ENCODE results near the gene CCIN. TPM values are rescaled to one million over a fixed set of nuclear protein-coding genes. Genes with fewer than 3 reads are reported as not detected.
"Not testable (repeated sequence)": the region's sequence is repeated elsewhere in the genome, so short reads cannot be mapped to it uniquely, and the experiment has no call there.

Gene CCIN
- total RNA-seq, 1 donor from 2014 or later: not detected

DNA sequence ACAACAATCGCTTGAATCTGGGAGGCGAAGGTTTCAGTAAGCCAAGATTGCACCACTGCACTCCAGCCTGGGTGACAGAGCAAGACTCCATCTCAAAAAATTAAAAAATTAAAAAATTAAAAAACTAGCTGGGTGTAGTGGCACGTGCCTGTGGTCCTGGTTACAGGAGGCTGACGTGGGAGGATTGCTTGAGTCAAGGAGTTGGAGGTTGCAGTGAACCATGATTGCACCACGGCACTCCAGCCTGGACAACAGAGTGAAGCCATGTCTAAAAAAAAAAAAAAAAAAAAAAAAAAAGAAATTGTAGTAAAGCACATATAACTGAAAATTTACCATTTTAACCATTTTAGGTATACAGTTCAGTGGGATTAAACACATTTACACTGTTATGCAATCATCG lies 13.1 kb upstream of the CCIN start:
- FAIRE-seq: no peak

DNA sequence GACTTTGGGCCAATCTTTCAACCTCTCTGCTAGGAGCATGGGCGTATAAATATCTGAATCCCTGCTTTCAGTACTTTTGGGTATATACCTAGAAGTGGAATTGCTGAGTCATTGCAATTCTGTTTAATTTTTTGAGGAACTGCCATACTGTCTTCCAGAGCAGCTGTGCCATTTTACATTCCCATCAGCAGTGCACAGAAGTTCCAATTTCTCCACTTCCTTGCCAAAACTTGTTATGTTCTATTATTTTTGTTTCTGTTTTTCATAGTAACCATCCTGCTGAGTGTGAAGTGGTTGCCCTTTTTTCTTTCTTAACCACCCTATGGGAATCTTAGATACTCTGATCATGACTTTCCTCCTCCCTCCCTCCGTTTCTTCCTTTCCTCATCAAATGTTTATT lies 11.1 kb upstream of the CCIN start:
- FAIRE-seq (no peak), DNase-seq (ENCODE audit: low spot score in 2 of 2) (no peak)

More for the DNA sequence above, 13.1 kb upstream of the CCIN start:
- no peak for DNase-seq (ENCODE audit: low spot score in 2 of 2)

DNA sequence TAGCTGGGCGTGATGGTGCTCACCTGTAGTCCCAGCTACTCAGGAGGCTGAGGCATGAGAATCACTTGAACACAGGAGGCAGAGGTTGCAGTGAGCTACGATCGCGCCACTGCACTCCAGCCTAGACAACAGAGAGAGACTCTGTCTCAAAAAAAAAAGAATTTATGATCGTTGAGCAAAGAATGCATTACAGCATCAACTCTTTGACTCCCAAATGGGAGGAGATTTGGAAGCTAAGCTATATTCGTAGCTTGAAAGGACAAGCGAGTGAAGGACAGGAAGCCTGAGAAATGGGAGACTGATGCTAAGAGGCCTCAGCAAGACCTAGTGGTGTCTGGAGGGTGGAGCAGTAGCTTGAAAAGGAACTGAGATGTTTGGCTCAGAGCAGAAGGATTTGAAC lies 10.3 kb upstream of the CCIN start:
- DNase-seq (ENCODE audit: low spot score in 2 of 2): no peak
- no peak for FAIRE-seq

DNA sequence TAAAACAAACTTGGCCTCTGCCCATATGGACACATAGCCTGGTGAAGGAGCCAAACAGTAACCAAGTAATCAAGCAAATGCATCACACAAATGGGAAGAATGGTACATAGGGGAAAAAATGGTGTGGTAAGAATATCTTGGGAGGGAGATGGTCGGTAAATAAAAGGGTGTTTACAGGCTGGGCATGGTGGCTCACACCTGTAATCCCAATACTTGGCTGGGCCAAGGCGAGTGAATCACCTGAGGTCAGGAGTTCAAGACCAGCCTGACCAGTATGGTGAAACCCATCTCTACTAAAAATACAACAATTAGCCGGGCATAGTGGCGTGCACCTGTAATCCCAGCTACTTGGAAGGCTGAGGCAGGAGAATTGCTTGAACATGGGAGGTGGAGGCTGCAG lies 9.7 kb upstream of the CCIN start:
- not testable (repeated sequence) for DNase-seq (ENCODE audit: low spot score in 2 of 2); FAIRE-seq

DNA sequence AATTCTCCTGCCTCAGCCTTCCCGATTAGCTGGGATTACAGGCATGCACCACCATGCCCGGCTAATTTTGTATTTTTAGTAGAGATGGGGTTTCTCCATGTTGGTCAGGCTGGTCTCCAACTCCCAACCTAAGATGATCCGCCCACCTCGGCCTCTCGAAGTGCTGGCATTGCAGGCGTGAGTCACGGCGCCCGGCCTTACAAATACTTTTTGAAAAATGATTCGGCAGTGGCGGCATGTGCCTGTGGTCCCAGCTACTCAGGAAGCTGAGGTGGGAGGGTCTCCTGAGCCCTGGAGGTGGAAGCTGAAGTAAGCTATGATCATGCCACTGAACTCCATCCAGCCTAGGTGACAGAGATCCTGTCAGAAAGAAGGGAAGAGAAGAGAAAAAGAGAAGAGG lies 9.1 kb upstream of the CCIN start:
- not testable (repeated sequence) for DNase-seq (ENCODE audit: low spot score in 2 of 2); FAIRE-seq

DNA sequence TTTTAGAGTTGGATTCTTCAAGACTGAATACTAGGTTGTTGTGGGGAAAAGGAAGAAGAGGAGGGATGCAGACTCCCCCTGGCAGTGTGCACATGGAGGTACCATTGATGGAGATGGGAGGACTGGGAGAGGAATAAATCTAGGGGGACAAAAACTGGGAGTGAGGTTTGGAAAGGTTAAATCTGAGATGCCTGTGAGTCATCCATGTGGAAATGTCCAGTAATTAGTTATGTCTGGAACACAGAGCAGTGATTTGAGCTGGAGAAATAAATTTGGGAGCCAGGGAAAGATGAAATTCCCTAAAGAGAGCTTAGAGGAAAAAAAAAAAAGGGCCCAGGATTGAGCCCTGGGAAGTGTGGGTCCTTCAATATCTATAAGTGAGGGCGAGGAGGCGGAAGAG lies 8.0 kb upstream of the CCIN start:
- DNase-seq (ENCODE audit: low spot score in 2 of 2) (no peak), FAIRE-seq (no peak)

DNA sequence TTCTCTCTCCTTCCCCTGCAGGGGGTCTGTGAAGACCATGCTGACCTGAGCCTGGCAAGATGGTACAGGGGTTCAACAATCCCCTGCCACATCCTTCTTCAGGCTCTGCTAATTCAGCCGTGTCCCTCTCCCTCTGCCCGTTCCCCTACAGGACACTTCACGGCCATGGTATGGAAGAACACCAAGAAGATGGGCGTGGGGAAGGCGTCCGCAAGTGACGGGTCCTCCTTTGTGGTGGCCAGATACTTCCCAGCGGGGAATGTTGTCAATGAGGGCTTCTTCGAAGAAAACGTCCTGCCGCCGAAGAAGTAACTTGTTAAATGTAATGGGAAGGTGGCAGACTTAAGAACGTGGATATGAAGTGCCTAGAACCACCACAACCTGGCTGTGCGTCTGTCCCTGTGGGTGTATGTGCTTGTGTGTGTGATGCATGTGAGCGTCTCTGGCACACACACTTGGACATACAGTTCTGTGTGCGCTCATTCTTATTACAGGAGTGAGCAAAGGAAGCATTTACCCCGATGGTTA lies 6.9 kb upstream of the CCIN start:
- DNase-seq (ENCODE audit: low spot score in 2 of 2): no peak

DNA sequence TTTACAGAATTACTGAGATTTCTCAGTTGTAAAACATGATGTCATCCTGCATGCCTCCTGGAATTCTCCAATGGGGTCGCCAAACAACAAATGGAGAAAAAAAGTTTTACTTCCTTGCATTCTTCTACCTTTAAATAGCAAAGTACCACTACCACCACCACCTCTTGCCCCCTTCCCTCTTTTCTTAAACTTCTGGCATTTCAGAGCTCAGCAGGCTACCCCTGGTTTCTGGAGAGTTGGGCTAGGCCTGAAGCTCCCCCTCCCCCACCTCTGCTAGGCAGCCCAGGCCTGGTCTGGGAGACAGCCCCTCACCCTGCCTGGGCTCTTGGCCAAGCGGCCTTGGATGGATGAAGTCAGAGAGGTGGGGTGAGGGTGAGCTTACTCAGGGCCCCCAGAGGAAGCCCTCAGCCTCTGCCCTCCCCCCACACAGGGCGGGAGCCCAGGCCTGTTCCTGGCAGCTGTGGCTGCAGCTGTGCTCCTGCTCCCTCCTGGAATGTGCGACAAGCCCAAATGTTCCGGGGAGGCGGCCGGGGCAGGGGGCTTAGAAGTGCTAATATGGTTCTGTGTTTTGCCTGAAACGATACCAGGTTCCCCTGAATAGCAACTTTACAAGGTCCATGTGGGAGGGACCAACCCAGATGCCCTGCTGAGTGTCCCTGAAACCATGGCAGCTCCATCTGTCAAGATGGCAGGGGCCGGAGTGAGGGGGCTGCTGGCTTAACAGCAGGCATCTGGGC lies 6.0 kb upstream of the CCIN start:
- DNase-seq (ENCODE audit: low spot score in 2 of 2) (no peak), FAIRE-seq (no peak)

More for the DNA sequence above, 6.9 kb upstream of the CCIN start:
- FAIRE-seq: no peak

DNA sequence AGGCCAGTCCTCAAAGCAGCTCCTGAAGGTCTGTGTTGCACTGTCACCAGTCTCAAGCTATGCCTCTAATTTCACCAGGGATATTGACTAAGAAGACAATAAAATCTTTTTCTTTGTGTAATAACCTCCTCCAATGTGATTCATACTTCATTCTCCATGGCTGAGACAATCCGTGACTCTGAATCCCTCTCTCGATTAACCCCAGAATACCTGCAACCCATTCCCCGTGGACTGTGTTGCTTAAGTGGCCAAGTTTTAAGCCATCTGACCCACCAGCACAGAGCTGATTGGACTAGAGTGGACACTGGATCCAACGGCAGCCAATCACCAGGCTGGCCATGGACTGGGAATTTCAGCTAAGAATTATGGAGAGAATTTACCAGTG lies 5.4 kb upstream of the CCIN start:
- peak in 1 of 2 donors; percentile 11 for DNase-seq (ENCODE audit: low spot score in 2 of 2)
- FAIRE-seq: no peak

DNA sequence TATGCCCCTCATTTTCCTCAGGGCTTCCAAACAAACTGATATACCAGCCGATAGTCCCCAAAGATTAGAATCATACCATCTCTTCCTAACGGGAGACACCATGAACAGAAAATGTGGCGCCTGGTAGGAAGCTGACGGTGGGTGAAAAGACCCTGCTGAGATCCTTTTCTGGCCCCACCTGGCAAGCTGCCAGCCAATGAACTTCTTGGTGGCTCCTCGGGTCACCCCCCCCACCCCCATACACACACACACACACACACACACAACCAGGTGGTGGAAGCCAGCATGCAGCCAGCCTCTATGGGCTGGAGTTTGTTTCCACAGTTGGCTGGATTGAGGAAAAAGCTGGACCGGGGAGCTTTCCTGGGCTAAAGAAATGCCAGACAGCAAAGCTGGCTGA lies 4.8 kb upstream of the CCIN start:
- FAIRE-seq: no peak
- DNase-seq (ENCODE audit: low spot score in 2 of 2): peak in 1 of 2 donors; percentile 10

DNA sequence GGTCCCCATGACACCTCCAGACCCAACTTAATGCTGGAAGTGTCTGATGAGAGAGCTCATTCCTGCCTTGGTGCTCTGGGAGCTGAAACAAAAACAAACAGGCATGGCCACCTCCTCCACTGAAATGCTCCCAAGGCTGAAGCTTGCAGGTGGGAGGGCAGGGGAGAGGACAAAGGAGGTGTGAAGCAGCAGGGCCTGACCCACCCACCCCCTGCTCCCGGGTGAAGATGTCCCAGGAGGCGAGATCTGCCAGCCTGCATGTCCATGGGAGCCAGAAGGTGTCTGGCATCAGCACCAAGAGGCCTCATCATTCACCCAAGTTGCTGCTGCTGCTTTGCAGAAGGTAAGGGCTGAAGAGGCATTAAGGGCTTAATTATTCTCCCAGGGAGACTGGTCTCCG lies 4.2 kb upstream of the CCIN start:
- FAIRE-seq: no peak
- DNase-seq (ENCODE audit: low spot score in 2 of 2): peak in 1 of 2 donors; percentile 8

DNA sequence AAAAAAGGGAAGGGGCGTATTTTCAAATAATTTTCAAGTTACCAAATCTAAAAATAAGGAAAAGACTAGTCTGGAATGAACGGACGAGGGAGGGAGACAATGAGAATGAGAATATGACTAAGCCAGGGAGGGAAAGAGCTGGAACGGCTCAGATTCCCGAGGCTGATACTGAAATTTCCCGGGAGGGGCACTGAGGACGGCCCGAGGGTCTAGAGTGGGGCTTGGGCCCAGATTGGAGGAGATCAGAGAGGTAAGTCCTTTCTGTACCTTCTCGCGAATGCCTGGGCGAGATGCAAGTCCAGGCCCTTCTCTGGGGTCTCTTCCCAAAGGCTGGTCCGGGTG lies 3.4 kb upstream of the CCIN start:
- FAIRE-seq (no peak), DNase-seq (ENCODE audit: low spot score in 2 of 2) (peak; percentile 41 to 49)

DNA sequence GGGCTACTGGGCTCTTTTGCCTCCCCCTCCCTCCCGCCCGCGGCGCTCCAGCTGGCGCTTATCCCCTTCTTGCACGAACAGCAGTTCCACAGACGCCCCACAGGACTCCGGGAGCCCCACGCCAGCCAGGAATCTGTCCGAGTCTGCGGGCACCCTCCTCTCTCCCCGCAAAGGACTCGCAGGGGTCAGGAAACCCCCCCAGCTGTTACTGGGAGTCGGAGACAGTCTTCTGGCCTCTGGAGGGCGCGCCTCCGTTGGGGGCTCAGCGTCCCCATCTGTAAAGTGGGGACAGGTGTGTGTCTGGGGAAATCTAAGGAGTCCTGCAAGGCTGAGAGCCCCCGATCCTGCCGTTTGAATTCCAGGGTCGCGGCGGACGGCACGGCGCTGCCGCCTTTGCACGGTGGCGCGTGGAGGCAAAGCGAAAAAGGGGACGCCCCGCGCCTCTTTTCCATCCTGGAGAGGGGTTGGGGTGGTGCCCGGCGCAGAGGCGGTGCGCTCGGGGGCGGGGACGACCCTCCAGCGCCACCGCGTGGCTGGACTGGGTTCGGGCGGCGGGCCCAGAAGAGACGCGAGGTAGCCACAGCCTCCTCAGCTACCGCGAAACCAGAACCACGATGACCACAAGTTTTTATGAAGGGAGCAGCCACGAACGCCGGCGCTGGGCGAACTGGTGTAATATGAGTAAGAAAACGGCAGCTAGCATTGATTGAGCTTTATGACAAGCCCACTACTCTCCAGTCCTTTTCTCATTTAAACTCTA lies 2.8 kb upstream of the CCIN start:
- DNase-seq (ENCODE audit: low spot score in 2 of 2) (peak; percentile 84 to 94), FAIRE-seq (no peak)

DNA sequence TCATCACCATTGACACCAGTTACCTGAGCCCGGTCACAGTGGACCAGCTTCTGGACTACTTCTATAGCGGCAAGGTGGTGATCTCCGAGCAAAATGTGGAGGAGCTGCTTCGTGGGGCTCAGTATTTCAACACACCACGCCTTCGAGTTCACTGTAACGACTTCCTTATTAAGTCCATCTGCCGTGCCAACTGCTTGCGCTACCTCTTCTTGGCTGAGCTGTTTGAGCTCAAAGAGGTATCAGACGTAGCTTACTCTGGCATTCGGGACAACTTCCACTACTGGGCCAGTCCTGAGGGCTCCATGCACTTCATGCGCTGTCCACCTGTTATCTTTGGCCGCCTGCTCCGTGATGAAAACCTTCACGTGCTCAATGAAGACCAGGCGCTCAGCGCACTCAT lies 520 bp downstream of the CCIN start:
- FAIRE-seq: no peak
- DNase-seq (ENCODE audit: low spot score in 2 of 2): peak in 1 of 2 donors; percentile 1

DNA sequence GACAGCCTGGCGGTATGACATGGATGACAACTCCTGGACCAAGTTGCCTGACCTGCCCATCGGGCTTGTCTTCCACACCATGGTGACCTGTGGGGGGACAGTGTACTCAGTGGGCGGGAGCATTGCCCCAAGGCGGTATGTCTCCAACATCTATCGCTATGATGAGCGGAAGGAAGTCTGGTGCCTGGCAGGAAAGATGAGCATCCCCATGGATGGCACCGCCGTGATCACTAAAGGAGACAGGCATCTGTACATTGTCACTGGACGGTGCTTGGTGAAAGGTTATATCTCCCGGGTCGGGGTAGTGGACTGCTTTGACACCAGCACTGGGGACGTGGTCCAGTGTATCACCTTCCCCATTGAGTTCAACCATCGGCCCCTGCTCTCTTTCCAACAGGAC lies 1.3 kb downstream of the CCIN start:
- FAIRE-seq (no peak), DNase-seq (ENCODE audit: low spot score in 2 of 2) (no peak)

DNA sequence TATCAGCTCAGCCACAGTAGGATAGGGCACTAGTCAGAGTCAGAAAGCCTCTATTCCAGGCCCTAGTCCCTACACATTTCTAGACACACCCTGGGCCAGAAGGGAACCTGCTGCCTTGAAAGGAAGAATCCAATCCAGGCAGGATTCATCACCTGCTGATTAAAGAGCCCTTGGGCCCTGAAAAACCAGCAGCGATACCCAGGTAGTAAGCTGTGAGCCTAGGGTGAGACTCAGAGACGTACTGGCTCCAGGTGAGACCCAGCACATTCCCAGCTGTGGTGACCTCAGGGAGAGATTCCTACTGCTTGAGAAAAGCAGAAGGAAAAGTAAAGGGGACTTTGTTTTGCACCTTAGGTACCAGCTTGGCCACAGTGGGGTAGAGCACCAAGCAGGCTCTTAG lies 4.7 kb downstream of the CCIN start:
- DNase-seq (ENCODE audit: low spot score in 2 of 2) (no peak), FAIRE-seq (no peak)

DNA sequence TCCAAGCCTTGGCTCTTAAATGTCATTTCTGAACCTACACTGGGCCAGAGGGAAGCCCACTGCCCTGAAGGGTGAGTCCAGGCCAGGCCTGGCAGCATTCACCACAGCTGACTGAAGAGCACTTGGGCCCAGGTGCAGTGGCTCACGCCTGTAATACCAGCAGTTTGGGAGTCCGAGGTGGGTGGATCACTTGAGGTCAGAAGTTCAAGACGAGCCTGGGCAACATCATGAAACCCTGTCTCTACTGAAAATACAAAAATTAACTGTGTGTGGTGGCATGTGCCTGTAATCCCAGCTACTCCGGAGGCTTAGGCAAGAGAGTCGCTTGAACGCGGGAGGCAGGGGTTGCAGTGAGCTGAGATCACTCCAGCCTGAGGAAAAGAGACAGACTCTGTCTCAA lies 5.1 kb downstream of the CCIN start:
- DNase-seq (ENCODE audit: low spot score in 2 of 2) (no peak), FAIRE-seq (no peak)

DNA sequence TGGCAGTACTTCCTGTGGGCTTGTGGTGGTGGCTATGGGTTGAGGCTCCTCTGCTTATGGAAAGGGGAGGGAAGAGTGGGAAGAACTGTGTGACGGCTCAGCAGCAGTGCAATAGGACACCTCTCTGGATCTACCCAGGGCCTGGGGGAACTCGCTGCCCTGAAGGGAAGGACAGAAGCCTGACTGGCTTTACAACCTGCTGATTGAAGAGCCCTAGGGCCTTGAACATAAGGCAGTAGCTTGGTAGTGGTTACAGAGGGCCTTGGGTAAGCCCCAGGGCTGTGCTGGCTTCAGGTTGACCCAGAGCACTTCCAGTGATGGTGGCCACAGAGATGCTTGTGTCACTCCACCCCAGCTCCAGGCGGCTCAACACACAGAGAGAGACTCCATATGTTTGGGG lies 5.5 kb downstream of the CCIN start:
- no peak for FAIRE-seq
- DNase-seq (ENCODE audit: low spot score in 2 of 2): no peak

DNA sequence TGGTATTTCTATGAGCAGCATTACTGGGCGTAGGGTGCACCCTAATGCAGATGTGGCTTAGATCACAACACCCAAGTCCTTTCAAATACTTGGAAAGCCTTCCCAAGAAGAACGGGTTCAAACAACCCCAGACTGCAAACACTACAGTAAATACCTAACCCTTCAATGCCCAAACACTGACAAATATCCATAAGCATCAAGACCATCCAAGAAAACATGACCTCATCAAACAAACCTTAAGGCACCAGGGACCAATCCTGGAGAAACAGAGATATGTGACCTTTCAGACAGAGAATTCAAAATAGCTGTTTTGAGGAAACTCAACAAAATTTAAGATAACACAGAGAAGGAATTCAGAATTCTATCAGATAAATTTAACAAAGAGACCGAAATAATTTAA lies 6.0 kb downstream of the CCIN start:
- DNase-seq (ENCODE audit: low spot score in 2 of 2); FAIRE-seq: not testable (repeated sequence)

DNA sequence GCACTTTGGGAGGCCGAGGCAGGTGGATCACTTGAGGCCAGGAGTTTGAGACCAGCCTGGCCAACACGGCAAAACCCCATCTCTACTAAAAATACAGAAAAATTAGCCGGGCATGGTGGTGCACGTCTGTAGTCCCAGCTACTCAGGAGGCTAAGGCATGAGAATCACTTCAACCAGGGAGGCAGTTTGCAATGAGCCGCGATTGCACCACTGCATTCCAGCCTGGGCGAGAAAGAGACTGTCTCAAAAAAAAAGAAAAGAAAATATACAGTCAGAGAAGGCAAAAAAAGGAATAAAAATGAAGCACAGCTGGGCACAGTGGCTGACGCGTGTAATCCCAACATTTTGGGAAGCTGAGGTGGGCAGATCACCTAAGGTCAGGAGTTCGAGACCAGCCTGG lies 7.3 kb downstream of the CCIN start:
- not testable (repeated sequence) for FAIRE-seq; DNase-seq (ENCODE audit: low spot score in 2 of 2)

DNA sequence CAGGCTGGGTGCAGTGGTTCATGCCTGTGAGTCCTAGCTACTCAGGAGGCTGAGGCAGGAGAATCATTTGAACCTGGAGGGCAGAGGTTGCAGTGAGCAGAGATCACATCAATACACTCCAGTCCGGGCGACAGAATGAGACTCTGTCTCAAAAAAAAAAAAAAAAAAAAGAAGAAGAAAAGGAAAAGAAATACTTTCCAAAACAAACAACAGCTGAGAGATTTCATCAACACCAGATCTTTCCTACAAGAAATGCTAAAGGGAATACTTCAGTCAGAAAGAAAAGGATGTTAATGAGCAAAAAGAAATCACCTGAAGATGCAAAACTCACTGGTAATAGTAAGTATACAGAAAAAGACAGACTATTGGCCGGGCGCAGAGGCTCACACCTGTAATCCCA lies 8.4 kb downstream of the CCIN start:
- DNase-seq (ENCODE audit: low spot score in 2 of 2) (no peak), FAIRE-seq (no peak)

DNA sequence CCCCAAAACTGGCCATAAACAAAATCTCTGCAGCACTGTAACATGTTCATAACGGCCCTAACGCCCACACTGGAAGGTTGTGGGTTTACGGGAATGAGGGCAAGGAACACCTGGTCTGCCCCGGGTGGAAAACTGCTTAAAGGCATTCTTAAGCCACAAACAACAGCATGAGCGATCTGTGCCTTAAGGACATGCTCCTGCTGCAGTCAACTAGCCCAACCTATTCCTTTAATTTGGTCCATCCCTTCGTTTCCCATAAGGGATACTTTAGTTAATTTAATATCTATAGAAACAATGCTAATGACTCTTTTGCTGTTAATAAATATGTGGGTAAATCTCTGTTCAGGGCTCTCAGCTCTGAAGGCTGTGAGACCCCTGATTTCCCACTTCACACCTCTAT lies 11.1 kb downstream of the CCIN start:
- FAIRE-seq; DNase-seq (ENCODE audit: low spot score in 2 of 2): not testable (repeated sequence)
